CD4-positive, alpha-beta memory T cell (primary cell): Measurements from ENCODE around the gene NXPE3. TPM values are rescaled to one million over a fixed set of nuclear protein-coding genes. Genes with fewer than 3 reads are reported as not detected.
A peak's percentile ranks its signal among the peaks of the same experiment; 100 is the strongest.
"Not testable (repeated sequence)": the region's sequence is repeated elsewhere in the genome, so short reads cannot be mapped to it uniquely, and the experiment has no call there.

ENCODE experiments used
- CTCF ChIA-PET: fragments of 350-600 bp; sonication (Branson Sonifier 250); formaldehyde crosslinking; loops from one replicate; lab custom pipeline; 2021; ENCODE audit warnings: inconsistent platforms; ENCODE audit not compliant: partially characterized antibody; lab: Charles Lee
- POLR2A ChIA-PET: fragments of 350-600 bp; sonication (Branson Sonifier 250); formaldehyde crosslinking; loops from one replicate; lab custom pipeline; 2021; ENCODE audit not compliant: partially characterized antibody; lab: Charles Lee
- DNase-seq, 5 donors: peaks; one replicate each; pipeline versions ENCODE4 v3.0.0 to v3.0.0-alpha.2; 2020 to 2022; ENCODE audit warnings: mixed read lengths in 1 of 5
- H3K27ac ChIP-seq: one replicate; pipeline ENCODE4 v1.7.0; 2013; ENCODE audit warnings: low read depth, low read length
- H3K27me3 ChIP-seq: 2 replicates; pipeline ENCODE4 v1.7.0; 2013; ENCODE audit warnings: mild to moderate bottlenecking, low read length, moderate library complexity; ENCODE audit not compliant: insufficient read depth
- H3K36me3 ChIP-seq: 2 replicates; pipeline ENCODE4 v1.7.0; 2013; ENCODE audit warnings: mild to moderate bottlenecking, low read length, moderate library complexity; ENCODE audit not compliant: insufficient read depth
- H3K4me1 ChIP-seq: 2 replicates; pipeline ENCODE4 v1.7.0; 2013; ENCODE audit warnings: mild to moderate bottlenecking, low read length, moderate library complexity; ENCODE audit not compliant: insufficient read depth
- H3K4me3 ChIP-seq, 2 donors: one replicate each; pipeline ENCODE4 v1.7.0; 2013; ENCODE audit warnings: low read length in 2 of 2, mild to moderate bottlenecking in 1 of 2
- H3K9me3 ChIP-seq, 2 donors: one replicate each; pipeline ENCODE4 v1.7.0; 2013; ENCODE audit warnings: low read length in 2 of 2, control low read depth in 1 of 2; ENCODE audit not compliant: control insufficient read depth in 1 of 2
- H3K27ac Mint-ChIP-seq, 7 donors: one replicate each; pipeline ENCODE4 v1.8.0; 2020 to 2021; ENCODE audit warnings: mixed read lengths in 7 of 7, mild to moderate bottlenecking in 6 of 7, inconsistent platforms in 3 of 7, moderate library complexity in 3 of 7
- H3K27me3 Mint-ChIP-seq, 2 donors: one replicate each; pipeline ENCODE4 v1.8.0; 2020 to 2021; ENCODE audit warnings: mixed read lengths in 2 of 2
- H3K36me3 Mint-ChIP-seq, 2 donors: one replicate each; pipeline ENCODE4 v1.8.0; 2020 to 2021; ENCODE audit warnings: mixed read lengths in 2 of 2, inconsistent platforms in 1 of 2, mild to moderate bottlenecking in 1 of 2
- H3K4me1 Mint-ChIP-seq, 4 donors: one replicate each; pipeline ENCODE4 v1.8.0; 2020 to 2021; ENCODE audit warnings: mixed read lengths in 4 of 4, mild to moderate bottlenecking in 1 of 4
- H3K4me3 Mint-ChIP-seq, 8 donors: one replicate each; pipeline ENCODE4 v1.8.0; 2020 to 2021; ENCODE audit warnings: mixed read lengths in 8 of 8, mild to moderate bottlenecking in 7 of 8, moderate library complexity in 6 of 8, inconsistent platforms in 3 of 8
- H3K9me3 Mint-ChIP-seq, 8 donors: one replicate each; pipeline ENCODE4 v1.8.0; 2020 to 2021; ENCODE audit warnings: mixed read lengths in 8 of 8, mild to moderate bottlenecking in 5 of 8, inconsistent platforms in 3 of 8, moderate library complexity in 1 of 8
- intact Hi-C: fragments of 100-400 bp; cut with micrococcal nuclease; formaldehyde crosslinking; loops from one replicate; pipeline ENCODE4 v1.15.1; 2023
- polyA plus RNA-seq, 2 donors: library from polyadenylated mRNA; unstranded; fragments of 300-500 nt; fragmentation: Illumina TruSeq; gene quantifications; one replicate each; pipeline ENCODE4 v1.2.3, GENCODE V29; 2021
- total RNA-seq, 2 experiments: library from RNA; stranded (reverse); gene quantifications; one replicate each; pipeline ENCODE4 v1.2.3, GENCODE V29; 2021

NXPE3 gene
- 10 to 100 TPM; 35.7 to 37.2 TPM for total RNA-seq
- 10 to 100 TPM; 36.2 to 50.0 TPM for polyA plus RNA-seq

- peaks cover 12 to 26% of the 10 kb centered on the region in 2 donors for H3K36me3 Mint-ChIP-seq
- peak; percentile 92 to 95 (median 94) for DNase-seq
- H3K4me1 Mint-ChIP-seq = peaks cover 35 to 62% (median 47%) of the 10 kb centered on the region in 4 donors
- H3K27me3 Mint-ChIP-seq = no peaks in the 10 kb centered on the region
- H3K4me3 Mint-ChIP-seq = peak within 1 kb of the TSS; percentile 89 to 98 (median 96)
- peak within 1 kb of the TSS; percentile 63 to 90 for H3K4me3 ChIP-seq
- H3K9me3 ChIP-seq = no peaks in the 10 kb centered on the region
- ChIA-PET CTCF (interaction anchor here (0.6 to 2.3 kb wide), 11 partner anchors 10 to 206 kb away, joined by 3 to 19 read pairs (median 7); partner anchors contain the start of genes CEP97 and PCNP), POLR2A (interaction anchor here (0.6 to 3.2 kb wide), 26 partner anchors 9 to 278 kb away, joined by 3 to 60 read pairs (median 5); partner anchors contain the start of genes CEP97, NFKBIZ, PCNP and RPL24)
- intact Hi-C loops = loop anchor here (1.0 to 5.0 kb wide), 8 partner anchors 10 to 1962 kb away; partner anchors contain the start of genes CEP97, CMSS1, NFKBIZ and RPL24
- peaks cover 0 to 3% (median 0%) of the 10 kb centered on the region in 8 donors for H3K9me3 Mint-ChIP-seq
- peak within 1 kb of the TSS; percentile 97 to 99 (median 99) for H3K27ac Mint-ChIP-seq
- H3K27me3 ChIP-seq = no peaks in the 10 kb centered on the region
- peaks cover 9% of the 10 kb centered on the region for H3K36me3 ChIP-seq
- H3K27ac ChIP-seq = peak within 1 kb of the TSS; percentile 91
- peaks cover 49% of the 10 kb centered on the region for H3K4me1 ChIP-seq
Measured at GRCh38 chr3:101779047-101779821, at the start of gene NXPE3. TSS of gene NXPE3 (plus strand) at chr3:101779211. CDS start at chr3:101785597, 6,386 bp downstream.

- peak overlapping the region in 1 of 7 donors; percentile 35 for H3K27ac Mint-ChIP-seq
- H3K27me3 Mint-ChIP-seq = no peaks in the 10 kb centered on the region
- Histone ChIP-seq H3K27ac (no peak overlapping the region), H3K4me3 (no peak overlapping the region), H3K27me3 (no peaks in the 10 kb centered on the region), H3K4me1 (peaks cover 18% of the 10 kb centered on the region), H3K9me3 (no peaks in the 10 kb centered on the region), H3K36me3 (peaks cover 38% of the 10 kb centered on the region)
- no peak for DNase-seq
- intact Hi-C loops = no loop called here
- no peaks in the 10 kb centered on the region for H3K9me3 Mint-ChIP-seq
- peaks cover 12 to 26% (median 13%) of the 10 kb centered on the region in 4 donors for H3K4me1 Mint-ChIP-seq
- H3K36me3 Mint-ChIP-seq = peaks cover 53 to 58% of the 10 kb centered on the region in 2 donors
- ChIA-PET CTCF (interaction anchor here (1.4 kb wide), 1 partner anchor 15 kb away, joined by 3 read pairs; no protein-coding TSS in a partner anchor), POLR2A (interaction anchor here (0.7 kb wide), 1 partner anchor 50 kb away, joined by 3 read pairs; no protein-coding TSS in a partner anchor)
- no peak overlapping the region for H3K4me3 Mint-ChIP-seq
Measured at GRCh38 chr3:101729586-101729985, 49.4 kb upstream of the NXPE3 start.

- no peak for DNase-seq
- Mint-ChIP-seq H3K27me3 (no peaks in the 10 kb centered on the region), H3K9me3 (no peaks in the 10 kb centered on the region), H3K36me3 (peaks cover 61 to 62% of the 10 kb centered on the region in 2 donors), H3K4me3 (no peak overlapping the region), H3K4me1 (peaks cover 6 to 14% (median 10%) of the 10 kb centered on the region in 4 donors), H3K27ac (no peak overlapping the region)
- intact Hi-C loops = no loop called here
- POLR2A ChIA-PET = interaction anchor here (0.6 kb wide), 2 partner anchors 22 to 907 kb away, joined by 3 read pairs; no protein-coding TSS in a partner anchor
- Histone ChIP-seq H3K27me3 (no peaks in the 10 kb centered on the region), H3K4me1 (peaks cover 12% of the 10 kb centered on the region), H3K4me3 (no peak overlapping the region), H3K9me3 (no peaks in the 10 kb centered on the region), H3K36me3 (peaks cover 48% of the 10 kb centered on the region), H3K27ac (no peak overlapping the region)
- CTCF ChIA-PET = interaction anchor here (0.7 to 1.0 kb wide), 4 partner anchors 10 to 316 kb away, joined by 3 to 4 read pairs (median 3); partner anchors contain the start of gene NXPE3
Measured at GRCh38 chr3:101730839-101731238, 48.2 kb upstream of the NXPE3 start.

DNA sequence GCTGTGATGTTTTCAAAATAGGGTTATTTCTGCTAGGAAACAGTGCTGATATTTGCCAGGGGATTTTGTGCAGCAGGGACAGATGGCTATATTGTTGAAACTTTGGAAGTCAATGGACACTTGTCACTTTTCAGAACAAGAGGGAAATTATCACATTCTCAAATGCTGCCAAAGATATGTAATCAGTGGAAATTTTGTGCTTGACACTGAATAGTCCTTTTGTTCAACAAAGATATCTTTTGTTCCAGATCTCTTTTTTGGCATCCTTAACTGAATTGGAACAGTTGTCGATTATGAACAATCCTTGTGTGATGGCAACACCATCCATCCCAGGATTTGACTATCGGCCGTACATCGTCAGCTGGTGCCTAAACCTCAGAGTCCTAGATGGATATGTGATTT lies 46.8 kb upstream of the NXPE3 start:
- Histone ChIP-seq H3K27ac (no peak overlapping the region), H3K4me3 (no peak overlapping the region), H3K27me3 (no peaks in the 10 kb centered on the region), H3K9me3 (no peaks in the 10 kb centered on the region), H3K4me1 (no peaks in the 10 kb centered on the region), H3K36me3 (peaks cover 56% of the 10 kb centered on the region)
- peaks cover 67 to 71% of the 10 kb centered on the region in 2 donors for H3K36me3 Mint-ChIP-seq
- no peaks in the 10 kb centered on the region for H3K9me3 Mint-ChIP-seq
- CTCF ChIA-PET = no interaction called here
- intact Hi-C loops = no loop called here
- POLR2A ChIA-PET = interaction anchor here (1.6 kb wide), 1 partner anchor 48 kb away, joined by 3 read pairs; no protein-coding TSS in a partner anchor
- H3K4me3 Mint-ChIP-seq = no peak overlapping the region
- H3K4me1 Mint-ChIP-seq = peaks cover 0 to 5% (median 5%) of the 10 kb centered on the region in 4 donors
- H3K27me3 Mint-ChIP-seq = no peaks in the 10 kb centered on the region
- no peak overlapping the region for H3K27ac Mint-ChIP-seq
- DNase-seq = no peak

- no peaks in the 10 kb centered on the region for H3K27me3 ChIP-seq
- no peak overlapping the region for H3K27ac ChIP-seq
- intact Hi-C loops = no loop called here
- H3K36me3 Mint-ChIP-seq = peaks cover 56 to 69% of the 10 kb centered on the region in 2 donors
- no peak overlapping the region for H3K4me3 ChIP-seq
- H3K27ac Mint-ChIP-seq = no peak overlapping the region
- H3K9me3 Mint-ChIP-seq = no peaks in the 10 kb centered on the region
- POLR2A ChIA-PET = interaction anchor here (0.9 kb wide), 1 partner anchor 11 kb away, joined by 5 read pairs; the partner anchor contains the start of gene CEP97
- H3K36me3 ChIP-seq = peaks cover 43% of the 10 kb centered on the region
- no peaks in the 10 kb centered on the region for H3K9me3 ChIP-seq
- no peak overlapping the region for H3K4me3 Mint-ChIP-seq
- no peaks in the 10 kb centered on the region for H3K27me3 Mint-ChIP-seq
- CTCF ChIA-PET = no interaction called here
- DNase-seq = no peak
- H3K4me1 Mint-ChIP-seq = peaks cover 0 to 3% (median under 1%) of the 10 kb centered on the region in 4 donors
- H3K4me1 ChIP-seq = no peaks in the 10 kb centered on the region
Measured at GRCh38 chr3:101735833-101736232, 43.2 kb upstream of the NXPE3 start.

DNA sequence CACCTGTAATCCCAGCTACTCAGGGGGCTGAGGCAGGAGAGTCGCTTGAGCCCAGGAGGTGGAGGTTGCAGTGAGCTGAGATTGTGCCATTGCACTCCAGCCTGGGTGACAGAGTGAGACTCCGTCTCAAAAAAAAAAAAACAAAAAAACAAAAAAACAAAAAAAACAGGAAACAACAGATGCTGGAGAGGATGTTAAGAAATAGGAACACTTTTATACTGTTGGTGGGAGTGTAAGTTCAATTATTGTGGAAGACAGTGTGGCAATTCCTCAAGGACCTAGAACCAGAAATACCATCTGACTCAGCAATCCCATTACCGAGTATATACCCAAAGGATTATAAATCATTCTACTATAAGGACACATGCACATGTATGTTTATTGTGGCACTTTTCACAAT lies 37.1 kb upstream of the NXPE3 start:
- Mint-ChIP-seq H3K36me3 (peaks cover 25 to 36% of the 10 kb centered on the region in 2 donors), H3K27ac (peak overlapping the region in 1 of 7 donors; percentile 75)
- H3K4me1 Mint-ChIP-seq, intact Hi-C loops, POLR2A ChIA-PET, CTCF ChIA-PET, H3K27me3 ChIP-seq, DNase-seq, H3K27me3 Mint-ChIP-seq, H3K4me3 ChIP-seq, H3K4me3 Mint-ChIP-seq, H3K27ac ChIP-seq, H3K9me3 Mint-ChIP-seq, H3K9me3 ChIP-seq, H3K4me1 ChIP-seq, H3K36me3 ChIP-seq: not testable (repeated sequence)

DNA sequence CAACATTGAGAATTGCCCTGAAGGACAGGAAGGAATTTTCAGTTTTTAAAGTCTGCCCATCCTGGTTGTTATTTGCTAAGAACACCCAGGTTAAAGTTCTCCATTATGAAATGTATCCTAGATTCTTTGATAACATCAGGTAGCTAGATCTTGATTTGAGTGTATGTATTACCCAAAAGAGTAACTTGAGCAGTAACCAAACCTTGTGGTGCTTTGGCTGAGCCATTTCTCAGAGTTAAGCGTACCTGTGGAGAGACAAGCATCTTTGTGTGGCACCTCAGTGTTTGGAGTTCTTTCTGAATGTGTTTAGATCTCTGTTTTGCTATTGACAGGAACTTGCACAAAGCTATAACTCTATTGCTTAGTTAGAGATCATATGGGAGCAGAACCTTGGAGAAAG lies 34.2 kb upstream of the NXPE3 start:
- ChIA-PET POLR2A (interaction anchor here (0.6 kb wide), 1 partner anchor 19 kb away, joined by 3 read pairs; no protein-coding TSS in a partner anchor), CTCF (interaction anchor here (0.8 to 1.3 kb wide), 3 partner anchors 15 to 25 kb away, joined by 3 read pairs; no protein-coding TSS in a partner anchor)
- peak overlapping the region in 3 of 7 donors; percentile 35 to 77 (median 48) for H3K27ac Mint-ChIP-seq
- Histone ChIP-seq H3K36me3 (no peaks in the 10 kb centered on the region), H3K27ac (no peak overlapping the region), H3K27me3 (no peaks in the 10 kb centered on the region), H3K4me1 (no peaks in the 10 kb centered on the region), H3K4me3 (no peak overlapping the region), H3K9me3 (no peaks in the 10 kb centered on the region)
- no peaks in the 10 kb centered on the region for H3K27me3 Mint-ChIP-seq
- intact Hi-C loops = no loop called here
- peaks cover 0 to 4% (median 3%) of the 10 kb centered on the region in 4 donors for H3K4me1 Mint-ChIP-seq
- peaks cover 0 to 7% (median 4%) of the 10 kb centered on the region in 8 donors for H3K9me3 Mint-ChIP-seq
- DNase-seq = no peak
- no peak overlapping the region for H3K4me3 Mint-ChIP-seq
- H3K36me3 Mint-ChIP-seq = peaks cover 19 to 22% of the 10 kb centered on the region in 2 donors
